ENCODE measurements around the gene SPNS2. TPM values are rescaled to one million over a fixed set of nuclear protein-coding genes. Genes with fewer than 3 reads are reported as not detected.

The SPNS2 gene
- total and polyA plus RNA-seq, 2 donors (not counting 1 experiment from before 2014, with no cell fraction given): 0.48 TPM; not detected in 1

DNA sequence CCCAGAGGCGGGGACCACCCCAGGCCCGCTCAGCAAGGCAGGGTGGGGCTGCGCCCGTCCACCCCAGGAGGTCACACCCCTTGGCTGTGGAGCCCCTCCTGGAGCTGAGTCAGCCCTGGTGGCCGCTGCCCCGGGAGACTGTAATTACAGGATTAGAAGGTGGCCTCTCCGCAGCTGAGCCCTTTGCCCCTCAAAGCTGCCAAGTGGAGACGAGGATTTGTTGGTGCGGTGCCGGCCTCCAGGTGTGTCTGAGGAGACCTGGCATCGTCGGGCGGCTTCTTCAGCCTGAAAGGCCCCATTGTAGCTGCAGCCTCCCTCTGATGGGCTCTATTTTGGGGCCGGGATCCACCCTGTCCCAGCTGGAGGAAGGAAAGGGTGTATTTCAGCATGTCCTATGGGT lies 22.7 kb upstream of the SPNS2 start:
- no peaks in the 10 kb centered on the region for H4K20me1 ChIP-seq (ENCODE audit: control insufficient read depth, insufficient read depth, low read length, poor library complexity, severe bottlenecking)
- H2AFZ ChIP-seq (ENCODE audit: insufficient read depth, low read depth, low read length, poor library complexity, severe bottlenecking): no peak overlapping the region
- no peak overlapping the region for H3K27ac ChIP-seq (ENCODE audit: low read length in 2 of 2)
- TF ChIP-seq EZH2 (IDR thresholded peaks at IDR 0.05; ENCODE audit: borderline replicate concordance, insufficient read depth, low read depth, low read length, poor library complexity, severe bottlenecking) (no peak), CTCF (IDR thresholded peaks at IDR 0.05) (no peak)
- no peak overlapping the region for H3K4me3 ChIP-seq (ENCODE audit: control extremely low read depth in 1 of 5, extremely low read depth in 1 of 5, insufficient read depth in 1 of 5, low read depth in 2 of 5, low read length in 4 of 5)
- Mint-ChIP-seq H3K27me3 (peaks cover 7% of the 10 kb centered on the region), H3K9me3 (ENCODE audit: insufficient read depth) (no peaks in the 10 kb centered on the region), H3K4me3 (no peak overlapping the region), H3K27ac (no peak overlapping the region), H3K4me1 (peaks cover 6% of the 10 kb centered on the region)
- H3K4me2 ChIP-seq (replicated peaks; ENCODE audit: low read depth, low read length, poor library complexity, severe bottlenecking): no peak overlapping the region
- H3K27me3 ChIP-seq (replicated peaks in 1 of 4; ENCODE audit: control extremely low read depth in 1 of 4, control insufficient read depth in 3 of 4, insufficient read depth in 4 of 4, low read length in 3 of 4): no peaks in the 10 kb centered on the region
- H3K79me2 ChIP-seq (ENCODE audit: control insufficient read depth, insufficient read depth, low read length): no peaks in the 10 kb centered on the region
- intact Hi-C loops (cut with micrococcal nuclease): no loop called here
- H3K36me3 ChIP-seq (replicated peaks in 1 of 2; ENCODE audit: control extremely low read depth in 1 of 2, control insufficient read depth in 1 of 2, extremely low read depth in 1 of 2, insufficient read depth in 2 of 2, low read length in 1 of 2): no peaks in the 10 kb centered on the region
- POLR2A ChIA-PET: no interaction called here
- DNase-seq (no peak), ATAC-seq (ENCODE audit: low read depth) (no peak)
- H3K9me3 ChIP-seq (ENCODE audit: control extremely low read depth in 1 of 3, control insufficient read depth in 2 of 3, insufficient read depth in 1 of 3, low read length in 2 of 3): no peaks in the 10 kb centered on the region
- peaks cover 3 to 6% of the 10 kb centered on the region in 2 donors for H3K4me1 ChIP-seq (ENCODE audit: control insufficient read depth in 2 of 2, insufficient read depth in 2 of 2, low read length in 2 of 2)
- 93% methylated on average over 14 of the region's 14 CpGs for WGBS (ENCODE audit: insufficient coverage)
- CTCF ChIA-PET: no interaction called here
- H3K9ac ChIP-seq (ENCODE audit: low read length): no peak overlapping the region

DNA sequence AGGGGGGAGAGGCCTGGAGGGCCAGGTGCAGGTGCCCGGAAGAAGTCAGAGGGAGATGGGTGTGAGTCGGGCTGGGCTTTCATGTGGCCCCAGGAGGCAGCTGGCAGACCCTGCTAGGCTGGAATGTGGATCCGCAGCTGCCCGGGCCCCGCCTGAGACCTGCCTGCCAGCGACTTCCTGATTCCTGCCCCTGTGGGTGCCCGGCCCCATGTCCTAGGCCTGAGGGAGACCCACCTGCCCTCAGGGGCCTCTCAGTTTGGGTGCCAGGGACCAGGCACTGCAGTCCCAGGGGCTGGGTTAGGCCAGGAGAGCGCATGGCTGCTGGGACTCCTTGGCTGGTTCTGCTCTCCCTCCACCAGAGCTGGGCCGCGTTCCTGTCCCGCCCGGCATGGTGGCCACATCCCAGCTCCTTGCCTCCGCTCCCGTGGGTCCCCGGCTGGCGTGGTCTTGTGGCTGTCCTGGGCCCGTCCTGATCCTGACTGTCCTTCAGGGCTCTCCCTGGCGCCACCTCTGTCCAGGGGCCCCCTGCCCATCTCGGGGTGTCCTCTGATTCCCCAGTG lies 22.1 kb upstream of the SPNS2 start:
- ChIA-PET CTCF (no interaction called here), POLR2A (no interaction called here)
- Mint-ChIP-seq H3K4me1 (peaks cover 11% of the 10 kb centered on the region), H3K9me3 (ENCODE audit: insufficient read depth) (no peaks in the 10 kb centered on the region), H3K27me3 (peaks cover 7% of the 10 kb centered on the region), H3K27ac (no peak overlapping the region), H3K4me3 (no peak overlapping the region)
- no peaks in the 10 kb centered on the region for H3K79me2 ChIP-seq (ENCODE audit: control insufficient read depth, insufficient read depth, low read length)
- no peak overlapping the region for H3K27ac ChIP-seq (ENCODE audit: low read length in 2 of 2)
- 74% methylated on average over 19 of the region's 19 CpGs for WGBS (ENCODE audit: insufficient coverage)
- no peak overlapping the region for H2AFZ ChIP-seq (ENCODE audit: insufficient read depth, low read depth, low read length, poor library complexity, severe bottlenecking)
- no peak overlapping the region for H3K4me2 ChIP-seq (replicated peaks; ENCODE audit: low read depth, low read length, poor library complexity, severe bottlenecking)
- TF ChIP-seq EZH2 (IDR thresholded peaks at IDR 0.05; ENCODE audit: borderline replicate concordance, insufficient read depth, low read depth, low read length, poor library complexity, severe bottlenecking) (no peak), CTCF (IDR thresholded peaks at IDR 0.05) (no peak)
- no peaks in the 10 kb centered on the region for H3K36me3 ChIP-seq (replicated peaks in 1 of 2; ENCODE audit: control extremely low read depth in 1 of 2, control insufficient read depth in 1 of 2, extremely low read depth in 1 of 2, insufficient read depth in 2 of 2, low read length in 1 of 2)
- no peak overlapping the region for H3K9ac ChIP-seq (ENCODE audit: low read length)
- no peaks in the 10 kb centered on the region for H3K9me3 ChIP-seq (ENCODE audit: control extremely low read depth in 1 of 3, control insufficient read depth in 2 of 3, insufficient read depth in 1 of 3, low read length in 2 of 3)
- H4K20me1 ChIP-seq (ENCODE audit: control insufficient read depth, insufficient read depth, low read length, poor library complexity, severe bottlenecking): no peaks in the 10 kb centered on the region
- no peak for ATAC-seq (ENCODE audit: low read depth)
- DNase-seq: no peak
- H3K4me3 ChIP-seq (ENCODE audit: control extremely low read depth in 1 of 5, extremely low read depth in 1 of 5, insufficient read depth in 1 of 5, low read depth in 2 of 5, low read length in 4 of 5): no peak overlapping the region
- intact Hi-C loops (cut with micrococcal nuclease): no loop called here
- H3K27me3 ChIP-seq (replicated peaks in 1 of 4; ENCODE audit: control extremely low read depth in 1 of 4, control insufficient read depth in 3 of 4, insufficient read depth in 4 of 4, low read length in 3 of 4): no peaks in the 10 kb centered on the region
- H3K4me1 ChIP-seq (ENCODE audit: control insufficient read depth in 2 of 2, insufficient read depth in 2 of 2, low read length in 2 of 2): peaks cover 9 to 11% of the 10 kb centered on the region in 2 donors

All from B cell (primary cell).